Thoracic aorta endothelial cell (primary cell): ENCODE results near the gene OR51E1. TPM values are rescaled to one million over a fixed set of nuclear protein-coding genes. Genes with fewer than 3 reads are reported as not detected.

Experiments used
- total RNA-seq: library from RNA; depleted of rRNA; stranded (reverse); fragments of >200 nt; gene quantifications from 2 replicates; pipeline ENCODE4 v1.2.3, GENCODE V29; 2012

Gene OR51E1
- total RNA-seq, result not detected in 2 replicates

GRCh38 chr11:4643682-4644081, at the start of gene OR51E1:
OR51E1 (plus strand) TSS chr11:4643982; CDS start chr11:4652527, 8,545 bp downstream.

GRCh38 chr11:4607781-4608666, 35.8 kb upstream of the OR51E1 start, which contains the start of gene TRIM68:
TRIM68 (minus strand) TSS chr11:4608231; CDS start chr11:4605504, 2,727 bp downstream.

GRCh38 chr11:4636962-4637661, 6.7 kb upstream of the OR51E1 start, which contains the start of gene OR51D1:
OR51D1 (plus strand) TSS chr11:4637477; CDS start chr11:4639791, 2,314 bp downstream.

GRCh38 chr11:4697585-4697984, 53.8 kb downstream of the OR51E1 start, which contains the start of gene OR51E2:
OR51E2 (minus strand) TSS chr11:4697853; CDS start chr11:4682711, 15,142 bp downstream.

GRCh38 chr11:4704054-4704789, 60.4 kb downstream of the OR51E1 start, which contains the start of gene MMP26:
MMP26 (plus strand) TSS chr11:4704784.

Other genes starting within 250 kb of the OR51E1 start
- not detected in 2 replicates for gene OR52K2, start 194.7 kb upstream of the OR51E1 start, total RNA-seq
- not detected in 2 replicates for gene OR52K1, start 161.3 kb upstream of the OR51E1 start, total RNA-seq
- not detected in 2 replicates for gene OR52M1, start 98.8 kb upstream of the OR51E1 start, total RNA-seq
- gene OR52I2, start 62.2 kb upstream of the OR51E1 start, total RNA-seq, result not detected in 2 replicates
- gene OR52I1, start 49.9 kb upstream of the OR51E1 start, total RNA-seq, result not detected in 2 replicates
- 11.6 and 13.9 TPM in 2 replicates for gene TRIM68, start 35.8 kb upstream of the OR51E1 start, total RNA-seq
- not detected in 2 replicates for gene OR51D1, start 6.5 kb upstream of the OR51E1 start, total RNA-seq
- not detected in 2 replicates for gene OR51E2, start 53.9 kb downstream of the OR51E1 start, total RNA-seq
- not detected in 2 replicates for gene MMP26, start 60.8 kb downstream of the OR51E1 start, total RNA-seq
- gene OR51F1, start 126.0 kb downstream of the OR51E1 start, total RNA-seq, result not detected in 2 replicates
- gene OR52R1, start 160.4 kb downstream of the OR51E1 start, total RNA-seq, result not detected in 2 replicates
- gene OR51F2, start 177.3 kb downstream of the OR51E1 start, total RNA-seq, result not detected in 2 replicates
- not detected in 2 replicates for gene OR51S1, start 205.2 kb downstream of the OR51E1 start, total RNA-seq
- gene OR51T1, start 237.9 kb downstream of the OR51E1 start, total RNA-seq, result not detected in 2 replicates